Measurements from ENCODE around the gene RPA3. TPM values are rescaled to one million over a fixed set of nuclear protein-coding genes. Genes with fewer than 3 reads are reported as not detected.

Gene RPA3
- total and polyA plus RNA-seq, 9 of the 15 experiments (the other 6 are each of a cell fraction or from before 2014, with no cell fraction given) = 68.5 to 265 (median 125) TPM

DNA sequence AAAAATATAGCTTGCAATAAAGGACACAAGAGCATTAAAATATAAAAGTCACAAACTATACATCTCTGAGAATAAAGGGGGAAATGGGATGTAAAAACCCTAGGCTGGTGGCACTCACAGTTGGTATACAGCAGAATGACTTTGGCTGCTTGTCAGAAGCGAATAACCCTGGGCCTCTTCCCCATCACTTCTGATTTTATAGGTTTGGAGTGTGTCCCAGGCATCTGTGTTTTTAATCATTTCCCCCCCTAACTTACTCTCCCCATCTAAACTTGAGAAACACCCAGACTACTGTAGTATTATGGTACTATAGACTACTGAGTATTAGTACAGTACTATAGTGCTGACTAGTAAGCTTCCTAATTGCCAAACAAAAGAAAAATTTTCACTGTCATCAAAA, 1.8 kb upstream of the RPA3 start:
- ATAC-seq (no peak), FAIRE-seq (no peak), DNase-seq (ENCODE audit: extremely low read depth in 1 of 4, low spot score in 3 of 4) (no peak)
- Histone ChIP-seq H3K36me3 (ENCODE audit: control insufficient read depth, insufficient read depth, low read length) (no peaks in the 10 kb centered on the region), H3K27ac (ENCODE audit: extremely low read depth, low read depth, low read length) (no peak overlapping the region), H3K4me3 (no peak overlapping the region), H3K79me2 (ENCODE audit: control insufficient read depth, insufficient read depth, low read length) (no peaks in the 10 kb centered on the region), H3K9me1 (ENCODE audit: control insufficient read depth, insufficient read depth, low read length) (no peaks in the 10 kb centered on the region), H3K9ac (ENCODE audit: insufficient read depth in 1 of 2, low read depth in 2 of 2, low read length in 2 of 2) (no peak overlapping the region), H3K27me3 (ENCODE audit: control insufficient read depth in 2 of 2, insufficient read depth in 2 of 2, low read length in 2 of 2) (no peaks in the 10 kb centered on the region), H4K20me1 (replicated peaks; ENCODE audit: control insufficient read depth, insufficient read depth, low read length) (no peaks in the 10 kb centered on the region), H3K4me1 (replicated peaks in 1 of 2; ENCODE audit: control insufficient read depth in 2 of 2, insufficient read depth in 2 of 2, low read length in 2 of 2) (no peaks in the 10 kb centered on the region), H3K9me3 (replicated peaks; ENCODE audit: control insufficient read depth, insufficient read depth, low read depth, low read length) (no peaks in the 10 kb centered on the region), H2AFZ (ENCODE audit: low read depth, low read length) (no peak overlapping the region), H3K4me2 (ENCODE audit: insufficient read depth, low read length) (no peak overlapping the region)
- WGBS (ENCODE audit: insufficient coverage, low coverage, missing lambda C conversion rate) = 85% methylated on average over 1 of the region's 1 CpG
- intact Hi-C loops (cut with micrococcal nuclease) = no loop called here
- TF ChIP-seq ZBED1 (IDR thresholded peaks at IDR 0.05) (no peak), NFE2L1 (tag; IDR thresholded peaks at IDR 0.05; ENCODE audit: borderline replicate concordance, low read depth) (no peak), CBX2 (IDR thresholded peaks at IDR 0.05; ENCODE audit: insufficient read depth, low read length, poor library complexity, severe bottlenecking) (no peak), JUNB (CRISPR knock-in tag; conservative IDR thresholded peaks at IDR 0.05) (no peak)
- no TSS peak for BruUV-seq (replicated peaks)
- CTCF ChIA-PET (ENCODE audit: low intra/inter-chr PET ratio) = no interaction called here
- in situ Hi-C loops (cut with MboI) = no loop called here
- POLR2A ChIA-PET = no interaction called here

DNA sequence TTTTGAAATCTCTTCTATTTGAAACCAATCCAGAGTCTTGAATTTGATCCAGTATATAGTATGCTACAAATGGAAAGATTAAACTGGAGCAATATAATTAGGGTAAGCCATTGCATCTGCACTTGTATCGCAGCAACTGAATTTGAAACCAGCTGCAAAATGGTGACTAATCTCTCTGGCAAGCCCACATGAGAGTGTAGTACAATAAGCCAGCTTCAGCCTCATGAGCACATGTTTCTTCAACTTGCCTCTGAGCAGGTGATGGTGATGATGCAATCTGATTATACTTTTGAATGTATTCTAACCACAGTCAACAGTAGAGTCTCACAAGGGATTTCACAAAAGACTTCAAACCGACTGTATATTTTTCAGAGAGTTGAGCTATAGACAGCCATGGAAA, 829 bp upstream of the RPA3 start:
- ATAC-seq = peak; percentile 66
- CTCF ChIA-PET (ENCODE audit: low intra/inter-chr PET ratio) = no interaction called here
- H3K36me3 ChIP-seq (ENCODE audit: control insufficient read depth, insufficient read depth, low read length) = no peaks in the 10 kb centered on the region
- FAIRE-seq = peak; percentile 19
- DNase-seq (ENCODE audit: extremely low read depth in 1 of 4, low spot score in 3 of 4) = peak in 1 of 4 experiments; percentile 7
- H3K27me3 ChIP-seq (ENCODE audit: control insufficient read depth in 2 of 2, insufficient read depth in 2 of 2, low read length in 2 of 2) = no peaks in the 10 kb centered on the region
- no peak overlapping the region for H2AFZ ChIP-seq (ENCODE audit: low read depth, low read length)
- H3K4me2 ChIP-seq (ENCODE audit: insufficient read depth, low read length) = no peak overlapping the region
- intact Hi-C loops (cut with micrococcal nuclease) (no loop called here), in situ Hi-C loops (cut with MboI) (no loop called here)
- H3K9ac ChIP-seq (ENCODE audit: insufficient read depth in 1 of 2, low read depth in 2 of 2, low read length in 2 of 2) = no peak overlapping the region
- BruUV-seq (replicated peaks) = no TSS peak
- 44% methylated on average over 2 of the region's 2 CpGs for WGBS (ENCODE audit: insufficient coverage, low coverage, missing lambda C conversion rate)
- no peaks in the 10 kb centered on the region for H3K9me3 ChIP-seq (replicated peaks; ENCODE audit: control insufficient read depth, insufficient read depth, low read depth, low read length)
- no peaks in the 10 kb centered on the region for H4K20me1 ChIP-seq (replicated peaks; ENCODE audit: control insufficient read depth, insufficient read depth, low read length)
- no peaks in the 10 kb centered on the region for H3K79me2 ChIP-seq (ENCODE audit: control insufficient read depth, insufficient read depth, low read length)
- no peaks in the 10 kb centered on the region for H3K4me1 ChIP-seq (replicated peaks in 1 of 2; ENCODE audit: control insufficient read depth in 2 of 2, insufficient read depth in 2 of 2, low read length in 2 of 2)
- no peak overlapping the region for H3K27ac ChIP-seq (ENCODE audit: extremely low read depth, low read depth, low read length)
- H3K4me3 ChIP-seq = no peak overlapping the region
- H3K9me1 ChIP-seq (ENCODE audit: control insufficient read depth, insufficient read depth, low read length) = no peaks in the 10 kb centered on the region
- POLR2A ChIA-PET = interaction anchor here (0.5 to 1.5 kb wide), 4 partner anchors 10 to 79 kb away, joined by 3 to 5 read pairs (median 3); no protein-coding TSS in a partner anchor
- TF ChIP-seq EP400 (IDR thresholded peaks at IDR 0.05) = peak; percentile 69
- peak; percentile 53; the same call in 1 of the 2 replicates for TF ChIP-seq ATF7 (IDR thresholded peaks at IDR 0.05)
- TF ChIP-seq SMARCA4 (IDR thresholded peaks at IDR 0.05) = 0 out of 2 replicates have a peak, but pooled peaks have one; percentile 18
- TF ChIP-seq, protein P1, sequence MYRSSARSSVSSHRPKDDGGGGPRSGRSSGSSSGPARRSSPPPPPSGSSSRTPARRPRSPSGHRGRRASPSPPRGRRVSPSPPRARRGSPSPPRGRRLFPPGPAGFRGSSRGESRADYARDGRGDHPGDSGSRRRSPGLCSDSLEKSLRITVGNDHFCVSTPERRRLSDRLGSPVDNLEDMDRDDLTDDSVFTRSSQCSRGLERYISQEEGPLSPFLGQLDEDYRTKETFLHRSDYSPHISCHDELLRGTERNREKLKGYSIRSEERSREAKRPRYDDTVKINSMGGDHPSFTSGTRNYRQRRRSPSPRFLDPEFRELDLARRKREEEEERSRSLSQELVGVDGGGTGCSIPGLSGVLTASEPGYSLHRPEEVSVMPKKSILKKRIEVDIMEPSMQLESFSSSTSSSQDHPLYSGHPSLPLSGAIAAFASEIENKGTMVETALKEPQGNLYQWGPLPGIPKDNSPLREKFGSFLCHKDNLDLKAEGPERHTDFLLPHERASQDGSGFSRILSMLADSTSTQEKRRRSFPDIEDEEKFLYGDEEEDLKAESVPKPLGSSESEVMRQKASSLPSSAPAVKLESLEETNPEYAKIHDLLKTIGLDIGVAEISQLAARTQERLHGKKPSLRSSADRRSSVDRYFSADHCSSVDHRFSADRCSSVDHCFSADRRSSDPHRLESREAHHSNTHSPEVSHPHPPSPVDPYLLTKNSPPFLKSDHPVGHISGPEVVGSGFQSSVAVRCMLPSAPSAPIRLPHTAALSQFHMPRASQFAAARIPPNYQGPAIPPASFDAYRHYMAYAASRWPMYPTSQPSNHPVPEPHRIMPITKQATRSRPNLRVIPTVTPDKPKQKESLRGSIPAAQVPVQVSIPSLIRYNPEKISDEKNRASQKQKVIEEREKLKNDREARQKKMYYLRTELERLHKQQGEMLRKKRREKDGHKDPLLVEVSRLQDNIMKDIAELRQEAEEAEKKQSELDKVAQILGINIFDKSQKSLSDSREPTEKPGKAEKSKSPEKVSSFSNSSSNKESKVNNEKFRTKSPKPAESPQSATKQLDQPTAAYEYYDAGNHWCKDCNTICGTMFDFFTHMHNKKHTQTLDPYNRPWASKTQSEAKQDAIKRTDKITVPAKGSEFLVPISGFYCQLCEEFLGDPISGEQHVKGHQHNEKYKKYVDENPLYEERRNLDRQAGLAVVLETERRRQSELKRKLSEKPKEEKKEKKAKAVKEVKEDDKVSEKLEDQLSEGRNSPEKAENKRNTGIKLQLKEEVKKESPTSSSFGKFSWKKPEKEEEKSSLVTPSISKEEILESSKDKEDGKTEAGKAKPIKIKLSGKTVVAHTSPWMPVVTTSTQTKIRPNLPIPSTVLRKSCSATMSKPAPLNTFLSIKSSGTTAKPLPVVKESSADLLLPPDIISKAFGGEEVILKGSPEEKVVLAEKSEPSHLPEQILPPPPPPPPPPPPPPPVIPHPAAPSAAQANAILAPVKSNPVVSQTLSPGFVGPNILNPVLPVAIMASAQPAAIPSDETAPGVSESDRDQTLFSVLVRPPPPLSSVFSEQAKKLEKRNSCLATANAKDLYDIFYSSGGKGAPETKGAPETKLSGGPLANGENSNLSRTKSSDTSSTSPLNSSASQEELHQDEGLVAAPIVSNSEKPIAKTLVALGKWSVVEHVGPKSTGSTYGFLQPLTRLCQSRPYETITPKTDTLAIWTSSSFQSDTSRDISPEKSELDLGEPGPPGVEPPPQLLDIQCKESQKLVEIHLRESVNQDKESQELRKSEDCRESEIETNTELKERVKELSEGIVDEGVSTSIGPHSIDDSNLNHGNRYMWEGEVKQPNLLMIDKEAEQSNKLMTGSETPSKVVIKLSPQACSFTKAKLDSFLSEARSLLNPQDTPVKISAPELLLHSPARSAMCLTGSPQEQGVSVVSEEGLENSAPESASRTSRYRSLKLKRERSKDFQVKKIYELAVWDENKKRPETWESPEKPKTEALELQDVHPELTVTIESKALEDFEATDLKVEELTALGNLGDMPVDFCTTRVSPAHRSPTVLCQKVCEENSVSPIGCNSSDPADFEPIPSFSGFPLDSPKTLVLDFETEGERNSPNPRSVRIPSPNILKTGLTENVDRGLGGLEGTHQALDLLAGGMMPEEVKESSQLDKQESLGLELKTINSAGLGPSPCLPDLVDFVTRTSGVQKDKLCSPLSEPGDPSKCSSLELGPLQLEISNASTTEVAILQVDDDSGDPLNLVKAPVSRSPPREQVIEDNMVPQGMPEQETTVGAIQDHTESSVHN (IDR thresholded peaks at IDR 0.05; ENCODE audit: borderline replicate concordance in 1 of 2, low read depth in 1 of 2) = peak in 1 of 2 experiments; percentile 41; a peak in 1 of 4 replicates
- no peak for TF ChIP-seq ARNT (IDR thresholded peaks at IDR 0.05)
